ENCODE measurements around the gene NCAM1. TPM values are rescaled to one million over a fixed set of nuclear protein-coding genes. Genes with fewer than 3 reads are reported as not detected.
A peak's percentile ranks its signal among the peaks of the same experiment; 100 is the strongest.

Gene NCAM1
- total RNA-seq, 4 donors from 2014 or later: 7.2 to 18.6 (median 14.4) TPM

DNA sequence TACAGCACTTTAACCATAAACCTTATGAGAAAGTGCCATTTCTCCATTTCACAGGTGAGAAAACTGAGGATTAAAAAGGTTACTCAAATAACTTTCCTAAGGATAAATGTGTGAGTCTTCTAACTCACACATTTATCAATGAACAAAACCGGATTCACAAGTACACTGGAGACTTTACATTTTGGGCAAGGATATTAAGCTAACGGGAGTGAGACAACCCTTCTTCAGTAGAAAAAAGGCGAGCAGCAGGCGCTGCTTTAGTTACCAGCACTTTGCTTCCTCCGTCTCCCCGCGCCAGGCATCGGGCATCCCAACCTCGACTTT lies 352.8 kb downstream of the NCAM1 start:
- Histone ChIP-seq H3K36me3 (peaks cover 0 to 4% (median 0%) of the 10 kb centered on the region in 4 donors), H3K4me1 (peaks cover 0 to 16% (median 6%) of the 10 kb centered on the region in 4 donors), H3K27me3 (no peaks in the 10 kb centered on the region), H3K4me3 (peak overlapping the region in 3 of 4 donors; percentile 69 to 82 (median 70)), H3K27ac (peak overlapping the region; percentile 86 to 94 (median 92)), H3K9me3 (no peaks in the 10 kb centered on the region)
- DNase-seq: no peak
- 6 to 9% methylated on average over 4 to 9 of the region's 9 CpGs for WGBS, 2 donors (ENCODE audit: low coverage in 1 of 2)
- in situ Hi-C loops (cut with MboI; ENCODE audit: low pct_ligation_motif_present in 1 of 4, low pct_unique_long_range_greater_than_20kb in 1 of 4, low sequenced_read_pairs in 3 of 4): loop anchor here in 3 of 4 donors (5.0 to 25.0 kb wide), 4 partner anchors 218 to 423 kb away; no protein-coding TSS in a partner anchor
- intact Hi-C loops (cut with DNase I; ENCODE audit: low total_unique reads): no loop called here
- no peak for TF ChIP-seq CTCF (IDR thresholded peaks at IDR 0.05)
- no peak for TF ChIP-seq EP300 (IDR thresholded peaks at IDR 0.05; ENCODE audit: low read depth)
- TF ChIP-seq POLR2A (IDR thresholded peaks at IDR 0.05): no peak
- no peak for TF ChIP-seq POLR2AphosphoS5 (IDR thresholded peaks at IDR 0.05)

GRCh38 chr11:113314389-113315301 lies 353.4 kb downstream of the NCAM1 start, which contains the start of gene TTC12:
TTC12 (plus strand) TSS chr11:113314583; CDS start chr11:113316258, 1,675 bp downstream.
- DNase-seq: peak; percentile 97
- H3K27ac ChIP-seq: peak within 1 kb of the TSS; percentile 86 to 94 (median 92)
- TF ChIP-seq POLR2AphosphoS5 (IDR thresholded peaks at IDR 0.05) (peak in 2 of 3 donors; percentile 62 to 66), CTCF (IDR thresholded peaks at IDR 0.05) (no peak), POLR2A (IDR thresholded peaks at IDR 0.05) (peak; percentile 41)
- intact Hi-C loops (cut with DNase I; ENCODE audit: low total_unique reads): no loop called here
- peaks cover 0 to 4% (median 0%) of the 10 kb centered on the region in 4 donors for H3K36me3 ChIP-seq
- in situ Hi-C loops (cut with MboI; ENCODE audit: low pct_ligation_motif_present in 1 of 4, low pct_unique_long_range_greater_than_20kb in 1 of 4, low sequenced_read_pairs in 3 of 4): loop anchor here in 3 of 4 donors (5.0 to 25.0 kb wide), 4 partner anchors 218 to 423 kb away; no protein-coding TSS in a partner anchor
- no peaks in the 10 kb centered on the region for H3K9me3 ChIP-seq
- peak within 1 kb of the TSS; percentile 30 to 82 (median 70) for H3K4me3 ChIP-seq
- peaks cover 0 to 16% (median 6%) of the 10 kb centered on the region in 4 donors for H3K4me1 ChIP-seq
- 9% methylated on average over 48 of the region's 64 CpGs; no CpG with 5 or more reads in 1 of the 2 donors for WGBS, 2 donors (ENCODE audit: low coverage in 1 of 2)
- H3K27me3 ChIP-seq: no peaks in the 10 kb centered on the region

- Histone ChIP-seq H3K27me3 (no peaks in the 10 kb centered on the region), H3K4me1 (peaks cover 0 to 16% (median 6%) of the 10 kb centered on the region in 4 donors), H3K36me3 (peaks cover 0 to 4% (median 0%) of the 10 kb centered on the region in 4 donors), H3K9me3 (no peaks in the 10 kb centered on the region), H3K4me3 (no peak overlapping the region), H3K27ac (peak overlapping the region; percentile 86 to 94 (median 92))
- no peak for DNase-seq
- intact Hi-C loops (cut with DNase I; ENCODE audit: low total_unique reads) (no loop called here), in situ Hi-C loops (cut with MboI; ENCODE audit: low pct_ligation_motif_present in 1 of 4, low pct_unique_long_range_greater_than_20kb in 1 of 4, low sequenced_read_pairs in 3 of 4) (loop anchor here in 2 of 4 donors (10.0 to 25.0 kb wide), 3 partner anchors 219 to 421 kb away; no protein-coding TSS in a partner anchor)
- TF ChIP-seq POLR2AphosphoS5 (IDR thresholded peaks at IDR 0.05): no peak
- no peak for TF ChIP-seq CTCF (IDR thresholded peaks at IDR 0.05)
- no peak for TF ChIP-seq EP300 (IDR thresholded peaks at IDR 0.05; ENCODE audit: low read depth)
- TF ChIP-seq POLR2A (IDR thresholded peaks at IDR 0.05): no peak
- 51 to 71% methylated on average over 3 to 6 of the region's 6 CpGs for WGBS, 2 donors (ENCODE audit: low coverage in 1 of 2)
Observed at GRCh38 chr11:113315811-113316210, 354.6 kb downstream of the NCAM1 start.

DNA sequence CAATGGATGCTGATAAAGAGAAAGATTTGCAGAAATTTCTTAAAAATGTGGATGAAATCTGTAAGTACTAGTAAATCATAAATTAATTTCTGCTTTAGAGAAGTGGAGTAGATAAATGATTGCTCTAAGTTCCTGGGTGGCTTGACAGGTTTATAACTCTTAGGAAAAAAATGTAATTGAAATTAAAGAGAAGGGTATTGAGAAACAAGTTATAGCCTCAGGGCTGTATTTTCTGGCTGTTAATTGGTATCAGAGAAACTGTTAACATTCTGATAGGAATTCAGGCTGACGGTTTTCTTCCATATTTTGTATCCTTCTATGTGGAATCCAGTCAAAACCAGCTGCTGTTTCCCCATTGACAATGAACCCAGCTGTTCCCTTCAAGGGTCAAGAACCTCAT lies 355.0 kb downstream of the NCAM1 start:
- no peaks in the 10 kb centered on the region for H3K27me3 ChIP-seq
- peak overlapping the region in 3 of 4 donors; percentile 86 to 94 (median 93) for H3K27ac ChIP-seq
- H3K36me3 ChIP-seq: peaks cover 0 to 4% (median 0%) of the 10 kb centered on the region in 4 donors
- H3K4me3 ChIP-seq: no peak overlapping the region
- no peaks in the 10 kb centered on the region for H3K9me3 ChIP-seq
- peaks cover 0 to 16% (median 6%) of the 10 kb centered on the region in 4 donors for H3K4me1 ChIP-seq
- TF ChIP-seq POLR2A (IDR thresholded peaks at IDR 0.05) (no peak), EP300 (IDR thresholded peaks at IDR 0.05; ENCODE audit: low read depth) (no peak), POLR2AphosphoS5 (IDR thresholded peaks at IDR 0.05) (no peak), CTCF (IDR thresholded peaks at IDR 0.05) (no peak)
- DNase-seq: no peak
- WGBS, 2 donors (ENCODE audit: low coverage in 1 of 2): 67 to 82% methylated on average over 1 of the region's 1 CpG
- intact Hi-C loops (cut with DNase I; ENCODE audit: low total_unique reads) (no loop called here), in situ Hi-C loops (cut with MboI; ENCODE audit: low pct_ligation_motif_present in 1 of 4, low pct_unique_long_range_greater_than_20kb in 1 of 4, low sequenced_read_pairs in 3 of 4) (loop anchor here in 2 of 4 donors (10.0 to 25.0 kb wide), 3 partner anchors 219 to 421 kb away; no protein-coding TSS in a partner anchor)

All from transverse colon (tissue), 4 donors.